Thoracic aorta (tissue), 2 donors: ENCODE results near the gene GPR107. TPM values are rescaled to one million over a fixed set of nuclear protein-coding genes. Genes with fewer than 3 reads are reported as not detected.
"Not testable (repeated sequence)": the region's sequence is repeated elsewhere in the genome, so short reads cannot be mapped to it uniquely, and the experiment has no call there.

Source experiments
- ATAC-seq: fragments of 150-250 bp; one replicate; pipeline ENCODE4 v1.8.0; 2017; ENCODE audit warnings: low read depth; ENCODE audit not compliant: insufficient number of reproducible peaks, low FRiP score
- DNase-seq: peaks from one replicate; pipeline ENCODE4 v3.0.0-alpha.2; 2020; ENCODE audit warnings: low spot score
- H3K27ac ChIP-seq, 2 donors: fragments of 200-600 bp; sonication (generic); 1 replicate in 1 of 2; 2 replicates in 1 of 2; pipeline ENCODE4 v1.5.1; 2016; ENCODE audit warnings: mild to moderate bottlenecking in 2 of 2, moderate library complexity in 2 of 2
- H3K27me3 ChIP-seq: fragments of 200-600 bp; sonication (generic); replicated peaks from 2 replicates; pipeline ENCODE4 v1.6.0; 2016; ENCODE audit warnings: mild to moderate bottlenecking; ENCODE audit not compliant: insufficient read depth
- H3K36me3 ChIP-seq: fragments of 200-600 bp; sonication (generic); one replicate; pipeline ENCODE4 v1.5.1; 2016
- H3K4me1 ChIP-seq, 2 donors: fragments of 200-600 bp; sonication (generic); 1 replicate in 1 of 2; 2 replicates in 1 of 2; pipeline versions ENCODE4 v1.5.1 to v1.6.0; 2016; ENCODE audit warnings: low read depth in 2 of 2, mild to moderate bottlenecking in 1 of 2; ENCODE audit not compliant: control insufficient read depth in 1 of 2
- H3K4me3 ChIP-seq: fragments of 200-600 bp; sonication (generic); 2 replicates; pipeline ENCODE4 v1.5.1; 2016; ENCODE audit warnings: mild to moderate bottlenecking
- H3K9me3 ChIP-seq: fragments of 200-600 bp; sonication (generic); 2 replicates; pipeline ENCODE4 v1.5.1; 2016
- total RNA-seq, 2 donors: library from RNA; depleted of rRNA; stranded (reverse); fragments of >200 nt; gene quantifications; one replicate each; pipeline versions ENCODE4 v1.1.0 to v1.2.3, GENCODE V29; 2016
- TF ChIP-seq, protein P1 (sequence below): fragments of 200-600 bp; sonication (generic); IDR thresholded peaks from one replicate; pipeline ENCODE4 v1.5.1; 2019; ENCODE audit warnings: antibody characterized with exemption

The GPR107 gene
- total RNA-seq, 2 donors from 2014 or later = 47.5 to 51.9 TPM

GRCh38 chr9:130013326-130013725, 40.4 kb upstream of the GPR107 start:
- H3K4me1 ChIP-seq = peaks cover 4 to 19% of the 10 kb centered on the region in 2 donors
- H3K27me3 ChIP-seq = no peaks in the 10 kb centered on the region
- no peak overlapping the region for H3K27ac ChIP-seq
- no peaks in the 10 kb centered on the region for H3K36me3 ChIP-seq
- TF ChIP-seq, protein P1, sequence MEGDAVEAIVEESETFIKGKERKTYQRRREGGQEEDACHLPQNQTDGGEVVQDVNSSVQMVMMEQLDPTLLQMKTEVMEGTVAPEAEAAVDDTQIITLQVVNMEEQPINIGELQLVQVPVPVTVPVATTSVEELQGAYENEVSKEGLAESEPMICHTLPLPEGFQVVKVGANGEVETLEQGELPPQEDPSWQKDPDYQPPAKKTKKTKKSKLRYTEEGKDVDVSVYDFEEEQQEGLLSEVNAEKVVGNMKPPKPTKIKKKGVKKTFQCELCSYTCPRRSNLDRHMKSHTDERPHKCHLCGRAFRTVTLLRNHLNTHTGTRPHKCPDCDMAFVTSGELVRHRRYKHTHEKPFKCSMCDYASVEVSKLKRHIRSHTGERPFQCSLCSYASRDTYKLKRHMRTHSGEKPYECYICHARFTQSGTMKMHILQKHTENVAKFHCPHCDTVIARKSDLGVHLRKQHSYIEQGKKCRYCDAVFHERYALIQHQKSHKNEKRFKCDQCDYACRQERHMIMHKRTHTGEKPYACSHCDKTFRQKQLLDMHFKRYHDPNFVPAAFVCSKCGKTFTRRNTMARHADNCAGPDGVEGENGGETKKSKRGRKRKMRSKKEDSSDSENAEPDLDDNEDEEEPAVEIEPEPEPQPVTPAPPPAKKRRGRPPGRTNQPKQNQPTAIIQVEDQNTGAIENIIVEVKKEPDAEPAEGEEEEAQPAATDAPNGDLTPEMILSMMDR = no peak
- H3K9me3 ChIP-seq = peaks cover 5% of the 10 kb centered on the region
- ATAC-seq (no peak), DNase-seq (no peak)
- no peak overlapping the region for H3K4me3 ChIP-seq

DNA sequence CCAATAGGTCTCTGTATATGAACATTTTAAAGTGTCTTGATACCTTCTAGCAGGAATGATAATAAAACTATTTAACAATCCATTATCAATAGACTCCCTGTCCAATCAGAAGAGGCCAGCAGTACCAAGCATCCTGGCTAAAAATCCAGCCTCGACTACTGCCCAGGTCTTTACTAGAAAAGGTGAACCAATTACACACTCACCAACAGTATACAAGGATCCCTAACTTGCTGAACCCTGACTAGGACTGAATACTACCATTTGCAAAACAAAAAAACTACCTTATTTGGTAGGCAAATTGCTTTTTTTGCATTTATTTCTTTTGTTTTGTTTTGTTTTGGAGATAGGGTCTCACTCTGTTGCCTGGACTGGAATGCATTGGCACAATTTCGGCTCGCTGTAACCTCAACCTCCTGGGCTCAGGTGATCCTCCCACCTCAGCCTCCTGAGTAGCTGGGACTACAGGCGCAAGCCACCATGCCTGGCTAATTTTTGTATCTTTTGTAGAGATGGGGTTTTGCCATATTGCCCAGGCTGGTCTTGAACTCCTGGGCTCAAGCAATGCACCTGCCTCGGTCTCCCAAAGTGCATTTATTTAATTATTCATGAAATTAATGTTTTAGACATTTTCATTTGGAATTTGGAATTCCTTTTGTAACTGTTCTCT, 38.2 kb upstream of the GPR107 start:
- no peak for ATAC-seq
- Histone ChIP-seq H3K27me3 (no peaks in the 10 kb centered on the region), H3K4me3 (no peak overlapping the region), H3K9me3 (peaks cover 5% of the 10 kb centered on the region), H3K36me3 (no peaks in the 10 kb centered on the region), H3K27ac (peak overlapping the region in 1 of 2 donors; percentile 9), H3K4me1 (peaks cover 12 to 22% of the 10 kb centered on the region in 2 donors)
- DNase-seq = no peak
- TF ChIP-seq, protein P1 = no peak

- peaks cover 5% of the 10 kb centered on the region for H3K9me3 ChIP-seq
- H3K4me1 ChIP-seq = peaks cover 15 to 38% of the 10 kb centered on the region in 2 donors
- H3K27me3 ChIP-seq = no peaks in the 10 kb centered on the region
- TF ChIP-seq, protein P1 = no peak
- H3K4me3 ChIP-seq = peak overlapping the region; percentile 29
- ATAC-seq = no peak
- DNase-seq = no peak
- peak overlapping the region; percentile 80 to 85 for H3K27ac ChIP-seq
- H3K36me3 ChIP-seq = no peaks in the 10 kb centered on the region
Measured at GRCh38 chr9:130017076-130017475, 36.6 kb upstream of the GPR107 start.

- H3K27ac ChIP-seq = peak overlapping the region; percentile 80 to 85
- not testable (repeated sequence) for ATAC-seq
Measured at GRCh38 chr9:130017510-130017909, 36.2 kb upstream of the GPR107 start.

DNA sequence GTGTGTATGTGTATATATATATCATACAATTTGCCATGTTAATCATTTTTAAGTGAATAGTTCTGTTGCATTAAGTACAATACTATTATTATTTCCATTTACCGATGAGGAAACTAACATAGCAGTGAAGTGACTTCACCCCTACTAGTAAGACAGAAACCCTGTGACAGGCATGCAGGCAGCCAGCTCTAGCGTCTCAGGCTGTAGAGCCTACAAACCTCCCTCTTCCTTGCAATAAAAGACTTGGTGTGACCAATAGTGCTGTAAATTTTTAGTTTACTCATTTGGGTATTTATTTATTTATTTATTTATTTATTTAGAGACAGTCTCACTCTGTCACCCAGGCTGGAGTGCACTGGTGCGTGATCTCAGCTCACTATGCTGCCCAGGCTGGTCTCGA, 35.4 kb upstream of the GPR107 start:
- TF ChIP-seq, protein P1 = no peak
- H3K4me1 ChIP-seq = peaks cover 17 to 49% of the 10 kb centered on the region in 2 donors
- H3K27me3 ChIP-seq = no peaks in the 10 kb centered on the region
- DNase-seq (no peak), ATAC-seq (no peak)
- no peaks in the 10 kb centered on the region for H3K36me3 ChIP-seq
- no peak overlapping the region for H3K4me3 ChIP-seq
- H3K27ac ChIP-seq = peak overlapping the region; percentile 30 to 85
- H3K9me3 ChIP-seq = peaks cover 5% of the 10 kb centered on the region

More at GRCh38 chr9:130017510-130017909, 36.2 kb upstream of the GPR107 start:
- DNase-seq, H3K36me3 ChIP-seq, H3K4me3 ChIP-seq, H3K9me3 ChIP-seq, H3K27me3 ChIP-seq: not testable (repeated sequence)
- peaks cover 15 to 41% of the 10 kb centered on the region in 2 donors for H3K4me1 ChIP-seq
